TTC549 (cell line): ENCODE results near the gene GATB.
"Not testable (repeated sequence)": the region's sequence is repeated elsewhere in the genome, so short reads cannot be mapped to it uniquely, and the experiment has no call there.

Experiments used
- FAIRE-seq: peaks from 2 replicates; lab custom pipeline; 2012; peaks lifted over from hg19 to GRCh38; lab: Jason Lieb, UNC

GATB gene

DNA sequence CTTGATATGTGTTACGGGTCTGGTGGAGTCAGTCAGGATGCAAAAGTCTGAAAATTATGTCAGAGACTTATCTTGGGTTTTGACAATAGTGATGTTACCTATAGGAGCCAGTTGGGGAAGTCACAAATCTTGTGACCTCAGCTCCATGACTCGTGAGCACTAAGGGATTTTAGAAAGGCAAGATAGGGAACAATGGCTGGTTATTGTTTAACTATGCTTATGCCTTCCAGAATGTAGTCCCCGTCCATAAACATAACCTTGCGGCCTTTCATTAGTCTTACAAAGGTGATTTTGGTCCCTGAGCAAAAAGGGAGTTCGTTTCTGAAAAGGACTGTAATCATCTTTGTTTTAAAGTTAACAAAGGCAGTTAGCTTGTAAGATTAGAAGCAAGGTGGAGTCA lies 23.9 kb upstream of the GATB start:
- no peak for FAIRE-seq

DNA sequence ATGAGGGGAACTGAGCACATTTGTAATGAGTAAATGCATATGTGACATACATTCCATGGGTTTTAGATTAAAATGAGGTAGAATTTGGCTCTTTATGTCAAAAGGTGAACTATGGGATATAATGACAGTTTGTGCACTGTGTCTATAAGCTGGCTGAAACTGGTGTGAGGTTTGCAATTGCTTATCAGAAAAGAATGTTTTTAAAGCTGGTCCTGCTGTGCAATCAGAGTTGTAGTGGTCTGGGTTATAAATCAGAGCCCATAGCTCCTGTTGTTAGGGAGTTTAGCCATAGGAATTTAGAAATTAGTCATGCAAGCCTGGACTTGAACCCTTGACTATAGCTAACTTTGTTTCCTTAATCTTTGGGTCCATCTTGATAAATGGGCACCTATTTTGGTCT lies 23.1 kb upstream of the GATB start:
- FAIRE-seq, result no peak

DNA sequence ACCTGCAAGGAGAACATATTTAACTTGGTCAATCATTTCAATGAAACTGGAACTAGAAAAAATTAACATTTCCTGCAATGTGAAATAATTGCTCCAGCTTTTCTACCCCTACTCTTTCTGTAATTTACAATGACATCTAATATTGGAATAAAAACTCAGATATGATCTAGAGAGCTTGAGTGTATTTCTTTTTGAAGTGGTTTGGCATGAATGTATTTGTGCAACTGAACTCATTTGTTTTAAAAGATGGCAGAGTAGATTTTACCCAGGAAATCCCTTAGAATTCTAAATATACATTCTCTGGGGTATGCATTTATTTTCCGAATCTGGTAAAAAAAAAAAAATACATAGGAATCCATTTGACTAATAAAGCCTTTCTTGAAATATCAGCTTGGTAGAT lies 21.5 kb upstream of the GATB start:
- no peak for FAIRE-seq

DNA sequence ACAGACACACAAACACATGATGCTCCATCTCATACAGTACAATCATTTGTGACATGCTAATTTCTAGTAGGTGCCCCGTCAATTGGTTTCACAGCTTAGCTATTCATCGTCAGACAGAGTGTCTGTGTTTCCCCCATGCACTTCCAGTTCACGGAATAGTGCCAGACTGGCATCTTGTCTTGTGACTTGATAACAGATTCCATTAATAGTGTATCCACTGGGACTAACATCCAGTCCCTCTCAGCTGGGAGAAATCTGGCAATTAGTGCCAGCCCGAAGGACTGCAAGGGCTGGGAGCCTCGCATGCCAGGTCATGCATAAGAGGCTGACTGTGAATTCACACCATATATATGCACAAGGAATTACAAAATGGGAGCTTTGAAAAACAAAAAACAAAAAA lies 20.2 kb upstream of the GATB start:
- no peak for FAIRE-seq

DNA sequence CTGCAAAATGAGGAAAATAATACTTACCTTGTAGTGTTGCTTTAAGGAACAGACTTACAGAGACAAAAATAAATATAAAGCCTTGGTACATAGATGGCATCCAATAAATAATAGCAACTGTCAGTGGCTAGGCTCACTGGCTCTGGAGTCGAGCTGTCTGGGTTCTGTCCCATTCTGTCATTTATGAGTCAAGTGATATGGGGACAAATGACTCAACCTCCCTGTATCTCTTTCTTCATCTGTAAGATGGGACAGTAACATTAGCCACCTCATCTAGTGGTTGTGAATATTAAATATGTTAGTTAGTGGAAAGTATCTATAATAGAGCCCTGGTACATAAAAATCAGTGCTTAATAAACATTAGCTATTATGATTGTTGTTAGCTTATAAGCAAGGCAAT lies 16.7 kb upstream of the GATB start:
- FAIRE-seq, result no peak

DNA sequence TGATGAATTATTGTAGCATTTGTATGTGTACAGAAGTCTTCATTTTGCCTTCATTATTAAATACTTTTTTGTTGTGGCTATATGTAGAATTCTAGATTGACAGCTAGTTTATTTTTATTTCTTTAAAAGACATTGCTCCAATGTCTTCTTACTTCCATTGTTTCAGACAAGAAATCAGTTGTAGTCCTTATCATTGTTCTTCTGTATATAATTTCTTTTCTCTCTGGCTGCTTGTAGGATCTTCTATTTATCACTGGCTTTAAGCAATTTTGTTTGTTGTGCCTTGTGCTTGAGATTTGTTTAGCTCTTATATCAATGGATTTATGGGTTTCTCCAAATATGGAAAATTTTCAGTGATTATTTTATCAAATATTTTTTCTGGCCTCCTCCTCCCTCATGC lies 13.5 kb upstream of the GATB start:
- no peak for FAIRE-seq

DNA sequence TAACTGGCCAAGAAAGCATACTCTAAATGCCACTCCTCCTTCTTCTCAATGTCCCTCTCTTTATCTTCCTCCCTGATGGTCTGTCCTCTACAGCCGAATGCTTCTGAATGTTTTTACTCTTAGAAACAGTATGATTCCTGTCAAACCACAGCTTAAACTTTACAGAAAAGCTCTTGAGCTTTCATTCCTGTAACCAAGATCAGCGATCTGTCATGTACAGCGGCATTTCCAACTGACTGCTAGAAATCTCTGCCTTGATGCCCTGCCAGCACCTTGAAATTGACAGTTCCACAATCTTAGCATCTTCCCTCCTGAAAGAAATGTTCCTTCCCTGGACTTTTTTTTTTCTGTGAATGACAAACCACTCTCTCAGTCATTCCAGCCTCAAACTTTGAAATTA lies 11.5 kb upstream of the GATB start:
- no peak for FAIRE-seq

DNA sequence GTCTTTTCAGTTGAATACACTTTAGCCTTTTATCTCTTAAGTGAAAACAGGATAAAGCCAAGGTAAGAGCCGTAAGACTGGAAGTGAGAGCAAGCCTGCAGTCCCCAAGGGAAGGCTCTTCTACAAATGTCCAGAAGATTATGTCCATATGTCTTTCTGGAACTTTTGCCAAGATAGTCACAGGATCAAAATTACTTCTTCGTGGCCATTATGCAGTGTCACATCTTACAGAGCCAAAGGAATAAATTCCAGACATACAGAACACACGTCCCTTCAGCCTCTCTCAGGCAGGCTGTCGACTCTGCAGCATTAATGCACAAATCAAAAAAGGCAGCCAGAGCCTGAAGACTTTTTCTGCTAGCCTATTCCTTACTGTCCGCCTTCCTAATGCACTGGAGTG lies 10.9 kb upstream of the GATB start:
- no peak for FAIRE-seq

DNA sequence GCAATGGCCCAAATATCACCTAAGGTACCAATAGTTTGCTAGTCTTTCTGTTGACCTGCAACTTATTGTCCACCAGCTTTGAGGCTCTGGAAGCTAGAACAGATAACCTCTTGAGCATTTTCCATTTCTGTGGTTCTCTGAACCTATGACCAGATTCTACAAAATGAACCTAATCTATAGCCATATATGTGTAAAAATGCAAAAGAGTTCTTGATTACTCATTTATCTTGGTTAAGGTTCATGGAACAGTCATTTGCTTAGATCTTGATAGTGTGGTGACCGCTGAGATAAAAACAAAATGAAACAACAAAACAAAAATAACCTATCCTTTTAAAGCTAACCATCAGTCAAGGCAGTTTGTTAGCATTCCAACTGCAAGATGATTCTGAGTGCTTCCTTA lies 9.3 kb upstream of the GATB start:
- no peak for FAIRE-seq

DNA sequence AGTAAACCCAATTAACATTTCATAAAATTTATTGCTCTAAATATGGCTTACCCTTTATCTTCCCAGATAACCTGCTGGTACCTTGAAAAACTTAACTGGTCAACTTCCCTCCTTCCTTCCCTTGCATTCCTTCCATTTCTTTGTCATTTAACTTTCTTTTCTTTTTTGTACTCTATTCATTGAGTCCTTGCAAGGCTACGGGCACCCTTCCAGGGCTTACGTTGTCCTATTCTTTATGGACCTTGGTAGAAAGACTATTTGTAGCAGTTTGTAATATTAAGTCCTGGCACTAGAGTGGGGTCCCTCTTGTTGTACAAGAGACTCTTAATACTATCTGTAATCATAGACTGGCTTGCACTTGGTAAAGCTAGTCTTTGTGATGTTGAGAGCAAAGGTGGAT lies 8.0 kb upstream of the GATB start:
- no peak for FAIRE-seq

DNA sequence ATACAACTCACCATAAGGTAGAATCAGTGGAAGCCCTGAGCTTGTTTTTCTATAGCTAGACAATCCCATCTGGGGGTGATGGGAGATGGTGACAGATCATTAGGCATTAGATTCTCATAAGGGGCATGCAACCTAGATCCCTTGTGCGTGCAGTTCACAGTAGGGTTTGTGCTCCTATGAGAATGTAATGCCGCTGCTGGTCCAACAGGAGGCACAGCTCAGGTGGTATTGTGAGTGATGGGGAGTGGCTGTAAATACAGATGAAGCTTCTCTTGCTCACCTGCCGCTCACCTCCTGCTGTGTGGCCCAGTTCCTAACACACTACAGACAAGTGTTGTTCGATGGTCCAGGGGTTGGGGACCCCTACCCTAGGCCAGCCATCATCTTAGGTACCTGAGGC lies 5.9 kb upstream of the GATB start:
- FAIRE-seq, result no peak

DNA sequence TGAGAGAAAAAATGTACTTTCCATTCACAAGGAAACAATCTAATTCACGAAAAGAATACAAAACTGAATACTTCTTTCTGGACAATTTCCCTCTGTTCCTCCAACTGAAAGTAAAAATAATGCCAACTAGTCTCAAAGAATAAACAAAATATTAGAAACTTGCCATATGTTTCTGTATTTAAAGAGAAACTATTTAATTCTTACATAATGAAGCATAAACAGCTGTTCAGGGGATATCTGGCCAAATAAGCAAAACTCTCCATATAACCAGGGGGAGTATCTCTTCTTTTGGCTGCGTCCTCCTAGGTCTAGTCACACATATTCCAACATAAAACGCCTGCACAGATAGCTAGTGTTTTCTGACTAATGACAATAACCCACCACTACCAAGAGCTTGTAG lies 805 bp downstream of the GATB start:
- FAIRE-seq, result no peak

DNA sequence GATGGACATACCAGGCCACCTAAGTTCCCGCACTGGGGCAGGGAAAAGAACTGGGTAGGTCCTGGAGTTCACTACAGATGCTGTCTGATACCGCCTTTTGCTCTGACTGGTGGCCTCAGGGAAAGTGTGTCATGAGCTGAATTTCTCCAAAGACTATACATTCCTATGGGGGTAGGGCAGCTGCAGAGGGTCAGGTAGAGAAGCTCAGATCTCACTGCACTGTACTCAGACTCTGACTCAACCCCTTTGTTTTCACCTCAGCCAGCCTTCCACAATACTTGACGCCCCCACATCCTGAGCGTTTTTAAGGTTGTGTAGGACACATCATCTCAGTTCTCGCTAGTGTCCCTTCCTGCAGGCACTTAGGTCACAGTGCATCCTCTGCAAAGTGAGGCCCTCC lies 7.8 kb downstream of the GATB start:
- FAIRE-seq, result no peak

DNA sequence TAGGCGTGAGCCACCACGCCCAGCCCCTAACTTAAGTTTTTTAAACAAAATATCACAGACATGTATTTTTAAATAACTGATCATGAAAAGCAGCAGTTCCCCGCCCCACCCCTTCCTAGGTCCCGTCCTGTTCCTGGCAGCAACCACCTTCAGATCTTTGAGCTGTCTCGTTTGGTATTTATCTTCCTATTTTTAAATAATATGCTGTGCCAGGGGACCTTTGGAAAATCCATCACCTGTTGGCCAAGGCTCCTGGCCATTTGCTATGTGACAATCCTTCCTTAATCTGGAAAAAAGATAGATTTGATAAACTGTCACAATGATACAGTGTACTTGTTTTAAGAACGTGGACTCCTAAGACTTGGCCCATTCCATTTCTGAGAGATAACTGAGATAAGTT lies 10.7 kb downstream of the GATB start:
- no peak for FAIRE-seq

DNA sequence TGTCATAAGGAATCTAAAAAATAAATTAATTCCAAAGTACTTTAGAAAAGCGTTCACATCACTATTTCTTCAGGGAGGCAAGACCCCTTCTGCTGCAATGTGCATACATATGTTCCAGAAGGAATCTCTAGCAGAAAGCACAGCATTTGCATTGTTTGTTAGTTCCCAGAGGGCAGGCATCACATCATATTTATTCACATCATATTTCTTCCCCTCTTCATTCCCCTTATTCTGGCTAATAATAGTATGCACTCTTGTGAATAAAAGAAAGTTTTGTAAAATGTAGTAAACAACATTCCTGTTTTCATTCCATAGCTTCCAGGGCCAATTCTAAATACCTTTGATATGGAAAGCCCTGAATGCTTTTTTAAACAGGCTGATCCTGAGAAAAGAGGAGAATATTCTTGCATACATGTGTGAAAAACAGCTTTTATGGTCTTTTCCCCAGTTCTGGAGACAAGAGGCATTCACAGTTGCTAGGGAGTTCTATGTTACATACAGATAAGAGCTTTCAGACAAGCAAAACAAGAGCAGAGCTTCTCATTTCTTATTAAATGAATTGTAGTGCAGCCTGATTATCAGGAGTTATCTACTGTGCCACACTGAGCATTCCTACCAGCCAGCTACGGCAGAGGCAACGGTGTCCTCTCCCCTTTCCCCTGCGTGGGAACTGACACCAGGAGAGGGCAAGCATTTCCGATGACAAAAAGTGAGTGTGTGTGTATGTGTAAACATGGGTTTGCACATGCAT lies 15.2 kb downstream of the GATB start:
- no peak for FAIRE-seq

DNA sequence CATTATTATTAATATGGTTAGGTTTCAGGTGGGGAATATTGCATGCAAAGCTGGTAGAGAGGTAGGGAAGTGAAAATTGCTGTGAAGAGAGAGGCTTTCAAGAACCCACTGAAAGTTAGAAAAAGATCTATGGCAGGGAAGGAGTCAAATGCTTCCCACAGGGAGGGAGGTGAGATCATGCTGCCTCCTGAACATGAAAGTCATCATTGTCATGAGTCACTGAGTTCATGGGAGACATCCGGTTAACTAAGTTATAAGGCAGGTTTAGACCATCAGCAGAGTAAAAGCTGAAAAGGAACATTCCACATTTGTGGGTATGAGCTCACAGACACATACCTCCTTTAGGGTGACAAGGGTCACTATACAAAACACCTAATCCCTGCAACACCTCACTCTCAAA lies 16.2 kb downstream of the GATB start:
- no peak for FAIRE-seq

DNA sequence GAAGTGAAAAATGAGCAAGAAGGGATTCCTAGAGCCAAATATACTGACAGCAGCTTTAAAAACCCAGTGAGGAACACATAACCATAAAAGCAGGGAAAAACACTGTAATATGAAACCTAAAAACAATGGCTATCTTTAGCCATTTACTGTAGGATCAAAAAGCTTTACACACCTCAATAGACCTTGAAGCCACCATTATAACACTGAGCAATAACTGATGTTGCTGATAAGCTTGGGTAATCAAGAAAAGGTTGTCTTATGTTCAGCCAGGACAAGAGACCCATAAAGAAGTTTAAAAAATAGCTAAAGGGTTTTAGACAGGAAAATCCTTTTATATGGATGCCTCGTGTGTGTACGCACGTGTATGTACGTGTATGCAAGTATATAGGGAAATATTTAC lies 16.9 kb downstream of the GATB start:
- no peak for FAIRE-seq

DNA sequence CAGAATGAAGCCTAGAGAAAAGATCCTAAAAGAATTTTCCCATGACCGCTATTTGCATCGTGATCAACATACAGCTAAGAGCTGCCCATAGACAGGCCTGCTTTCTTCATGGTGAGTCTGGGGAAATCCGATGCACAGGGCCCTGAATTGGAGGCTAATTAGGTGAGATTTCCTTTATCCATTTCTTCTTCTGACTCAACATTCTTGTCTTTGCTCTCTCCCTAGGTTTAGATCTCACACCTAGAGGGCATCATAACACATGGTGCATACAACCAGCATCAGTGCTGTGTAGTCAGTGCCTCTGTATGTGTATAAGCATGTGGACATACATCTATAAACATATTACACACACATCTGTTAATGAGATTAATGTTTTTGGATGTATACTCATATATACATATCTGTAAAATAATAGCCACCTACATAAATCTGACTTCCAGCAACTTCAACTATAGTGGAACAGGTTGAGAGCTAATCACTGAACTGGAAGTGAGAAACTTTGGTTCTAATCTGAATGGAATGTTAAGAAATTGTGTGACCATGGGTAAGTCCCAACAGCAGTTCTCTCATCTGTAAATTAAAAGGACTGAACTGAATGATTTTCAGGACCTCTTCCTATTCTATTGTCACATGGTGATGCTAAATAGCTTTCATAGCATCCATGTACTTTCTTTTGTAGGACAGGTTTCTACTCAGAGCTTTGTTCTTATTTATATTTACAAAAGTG lies 17.5 kb downstream of the GATB start:
- FAIRE-seq, result no peak

DNA sequence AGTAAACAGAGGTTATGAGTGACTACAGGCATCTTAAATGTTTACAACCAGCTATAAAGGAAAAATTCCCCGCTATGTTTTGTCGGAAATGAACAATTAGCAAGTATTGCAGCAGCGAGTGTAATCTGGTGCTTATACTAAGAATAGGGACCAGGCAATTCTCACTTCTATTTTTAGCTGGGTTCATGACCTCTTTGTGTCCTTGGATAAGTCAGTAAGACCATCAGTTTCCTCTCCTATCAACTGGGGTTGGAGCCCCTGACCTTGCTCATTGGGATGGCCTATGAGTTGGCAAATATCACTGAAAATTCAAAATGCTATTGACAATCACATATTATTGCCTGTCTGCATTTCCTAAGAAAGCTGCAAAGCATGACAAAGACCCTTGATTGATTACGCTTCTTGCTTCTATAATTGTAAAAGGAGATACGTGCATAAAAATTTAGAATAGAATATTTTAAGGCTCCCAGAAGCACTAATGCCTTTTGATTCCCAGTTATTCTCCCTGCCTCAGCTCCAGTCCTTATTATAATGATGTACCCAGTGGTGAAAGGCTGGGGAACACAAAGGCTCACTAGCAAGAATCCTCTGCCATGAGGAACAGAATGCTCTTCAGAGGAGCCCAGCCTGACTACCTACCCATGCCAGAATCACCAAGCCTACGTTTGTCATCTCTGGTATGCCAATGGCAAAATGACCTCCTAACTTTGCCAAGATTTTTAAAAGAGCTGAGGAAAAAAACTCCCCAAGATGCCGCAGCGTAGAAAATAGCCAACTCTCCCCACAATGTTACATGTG lies 21.9 kb downstream of the GATB start:
- no peak for FAIRE-seq

DNA sequence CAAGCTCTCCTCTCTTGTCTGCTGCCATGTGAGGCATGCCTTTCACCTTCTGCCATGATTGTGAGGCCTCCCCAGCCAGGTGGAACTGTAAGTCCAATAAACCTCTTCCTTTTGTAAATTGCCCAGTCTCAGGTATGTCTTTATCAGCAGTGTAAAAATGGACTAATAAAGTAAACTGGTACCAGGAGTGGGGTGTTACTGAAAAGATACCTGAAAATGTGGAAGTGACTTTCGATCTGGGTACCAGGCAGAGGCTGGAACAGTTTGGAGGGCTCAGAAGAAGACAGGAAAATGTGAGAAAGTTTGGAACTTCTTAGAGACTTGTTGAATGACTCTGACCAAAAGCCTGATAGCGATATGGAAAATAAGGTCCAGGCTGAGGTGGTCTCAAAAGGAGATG lies 24.0 kb downstream of the GATB start:
- FAIRE-seq, result not testable (repeated sequence)

DNA sequence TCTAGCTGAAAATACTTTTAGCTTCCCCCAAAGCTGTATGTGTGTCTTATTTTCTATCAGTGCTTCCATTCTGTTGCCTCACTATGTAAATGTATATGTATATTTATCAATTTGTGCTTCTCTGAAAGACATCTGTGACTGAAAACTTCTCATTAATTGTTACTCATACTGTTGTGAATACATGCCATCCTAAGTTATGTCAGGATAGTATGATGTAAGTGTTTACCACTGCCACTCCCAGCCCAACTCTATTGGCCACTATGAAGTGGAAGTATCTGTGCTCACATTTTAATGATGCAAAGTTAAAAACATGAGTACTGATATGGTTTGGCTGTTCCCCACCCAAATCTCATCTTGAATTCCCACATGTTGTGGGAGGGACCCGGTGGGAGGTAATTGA lies 24.4 kb downstream of the GATB start:
- FAIRE-seq, result no peak

DNA sequence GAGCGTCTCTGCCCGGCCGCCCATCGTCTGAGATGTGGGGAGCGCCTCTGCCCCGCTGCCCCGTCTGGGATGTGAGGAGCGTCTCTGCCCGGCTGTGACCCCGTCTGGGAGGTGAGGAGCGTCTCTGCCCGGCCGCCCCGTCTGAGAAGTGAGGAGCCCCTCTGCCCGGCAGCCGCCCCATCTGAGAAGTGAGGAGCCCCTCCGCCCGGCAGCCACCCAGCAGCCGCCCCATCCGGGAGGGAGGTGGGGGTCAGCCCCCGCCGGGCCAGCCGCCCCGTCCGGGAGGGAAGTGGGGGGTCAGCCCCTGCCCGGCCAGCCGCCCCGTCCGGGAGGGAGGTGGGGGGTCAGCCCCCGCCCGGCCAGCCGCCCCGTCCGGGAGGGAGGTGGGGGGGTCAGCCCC lies 29.1 kb downstream of the GATB start:
- FAIRE-seq, result not testable (repeated sequence)
